Ovary (tissue), 9 donors: ENCODE measurements around the gene RDH12. TPM values are rescaled to one million over a fixed set of nuclear protein-coding genes. Genes with fewer than 3 reads are reported as not detected.

Source experiments
- DNase-seq, 5 donors: peaks; one replicate each; pipeline ENCODE4 v3.0.0-alpha.2; 2019 to 2020
- H3K27ac ChIP-seq, 2 donors: fragments of 200-600 bp; one replicate each; pipeline versions ENCODE4 v1.5.1 to v1.8.0; 2019 to 2022
- H3K27me3 ChIP-seq: fragments of 200-600 bp; one replicate; pipeline ENCODE4 v1.8.0; 2022
- H3K36me3 ChIP-seq: fragments of 200-600 bp; sonication (generic); one replicate; pipeline ENCODE4 v1.5.1; 2019
- H3K4me1 ChIP-seq: one replicate; pipeline ENCODE4 v1.8.1; 2013; ENCODE audit warnings: mild to moderate bottlenecking, moderate library complexity; ENCODE audit not compliant: insufficient read depth
- H3K4me3 ChIP-seq: fragments of 200-600 bp; sonication (generic); one replicate; pipeline ENCODE4 v1.5.1; 2017
- H3K9me3 ChIP-seq, 2 donors: fragments of 200-600 bp in 1 of 2; sonication (generic) in 1 of 2; one replicate each; pipeline versions ENCODE4 v1.5.1 to v1.8.1; 2013 to 2019; ENCODE audit warnings: mild to moderate bottlenecking in 1 of 2, moderate library complexity in 1 of 2
- EP300 ChIP-seq: sonication (generic); formaldehyde crosslinking; IDR thresholded peaks from one replicate; pipeline ENCODE4 v1.6.1; 2017; ENCODE audit warnings: antibody characterized with exemption
- POLR2A ChIP-seq: fragments of 450-650 bp; IDR thresholded peaks from one replicate; pipeline ENCODE4 v1.6.1; 2017; ENCODE audit warnings: antibody characterized with exemption, mild to moderate bottlenecking, moderate library complexity
- WGBS, 3 donors: extraction: QIAGEN DNeasy Blood & Tissue Kit in 1 of 3; methylation state at CpG; one replicate each; pipeline versions ENCODE4 v1.1.5 to v1.1.7; 2013 to 2017; 5-methylcytosine and 5-hydroxymethylcytosine counted together
- intact Hi-C, 4 donors: fragments of 100-400 bp; cut with DNase I; formaldehyde crosslinking; loops; one replicate each; pipeline versions ENCODE4 v1.11.0 to v1.15.1; 2022 to 2023
- polyA plus RNA-seq, 2 donors: library from polyadenylated mRNA; stranded (reverse); fragments of 200-250 nt in 1 of 2; fragments of 350-450 nt in 1 of 2; fragmentation: Illumina TruSeq in 1 of 2; extraction: RNeasy Lipid Tissue Mini Kit (QIAGEN cat#74804) in 1 of 2; gene quantifications; one replicate each; pipeline ENCODE4 v1.2.3, GENCODE V29; 2013 to 2014
- total RNA-seq, 7 donors: library from RNA; depleted of rRNA in 2 of 7; stranded (reverse); fragments of >200 nt in 2 of 7; fragmentation: NEBNext Ultra II Directional in 3 of 7; extraction: Animal tissue kit (Norgen Biotek cat#: 25700) in 3 of 7; gene quantifications; one replicate each; pipeline versions ENCODE4 v1.1.0 to v1.2.4, GENCODE V29; 2016 to 2023
- TF ChIP-seq, protein P1 (sequence below), 3 donors: fragments of 450-650 bp in 2 of 3; fragments of 200-600 bp in 1 of 3; IDR thresholded peaks; one replicate each; pipeline versions ENCODE4 v1.5.1 to v1.8.0; 2016 to 2022; ENCODE audit warnings: antibody characterized with exemption in 3 of 3, mild to moderate bottlenecking in 1 of 3
- donor health status: DM: no; HTN: no; CAD: no; lungs with moderate emphysema.
- donor health status: DM: no; HTN: no; CAD: no.
- donor health status: Bipolar disorder and iron deficiency.
- donor health status: DM: yes; HTN: yes; CAD: no.
- donor health status: DM: no; HTN: no; CAD: no.
- donor health status: DM: yes; HTN: yes; CAD: no.

The RDH12 gene
- total and polyA plus RNA-seq, 9 donors: 0.10 to 0.30 TPM; not detected in 7

DNA sequence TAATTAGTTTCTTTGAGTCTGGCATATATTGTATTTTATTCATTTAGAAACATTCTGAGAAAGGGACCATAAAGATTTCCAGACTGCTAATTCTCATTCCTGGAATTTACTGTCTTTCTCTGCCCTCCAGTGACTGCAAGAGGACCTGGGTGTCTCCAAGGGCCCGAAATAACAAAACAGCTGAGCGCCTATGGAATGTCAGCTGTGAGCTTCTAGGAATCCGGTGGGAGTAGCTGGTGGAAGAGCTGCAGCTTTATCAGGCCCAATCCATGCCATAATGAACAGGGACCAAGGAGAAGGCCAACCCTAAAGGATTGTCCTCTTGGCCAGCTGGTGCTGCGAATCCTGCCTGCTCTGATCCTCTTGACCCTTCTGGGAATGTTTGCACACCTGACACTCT lies 31.9 kb downstream of the RDH12 start:
- Histone ChIP-seq H3K27ac (no peak overlapping the region), H3K36me3 (no peaks in the 10 kb centered on the region), H3K9me3 (no peaks in the 10 kb centered on the region), H3K4me1 (peaks cover 2% of the 10 kb centered on the region), H3K4me3 (no peak overlapping the region), H3K27me3 (no peaks in the 10 kb centered on the region)
- intact Hi-C loops: no loop called here
- 53 to 63% (median 55%) methylated on average over 4 of the region's 4 CpGs for WGBS, 3 donors
- no peak for DNase-seq
- TF ChIP-seq EP300: no peak
- TF ChIP-seq, protein P1, sequence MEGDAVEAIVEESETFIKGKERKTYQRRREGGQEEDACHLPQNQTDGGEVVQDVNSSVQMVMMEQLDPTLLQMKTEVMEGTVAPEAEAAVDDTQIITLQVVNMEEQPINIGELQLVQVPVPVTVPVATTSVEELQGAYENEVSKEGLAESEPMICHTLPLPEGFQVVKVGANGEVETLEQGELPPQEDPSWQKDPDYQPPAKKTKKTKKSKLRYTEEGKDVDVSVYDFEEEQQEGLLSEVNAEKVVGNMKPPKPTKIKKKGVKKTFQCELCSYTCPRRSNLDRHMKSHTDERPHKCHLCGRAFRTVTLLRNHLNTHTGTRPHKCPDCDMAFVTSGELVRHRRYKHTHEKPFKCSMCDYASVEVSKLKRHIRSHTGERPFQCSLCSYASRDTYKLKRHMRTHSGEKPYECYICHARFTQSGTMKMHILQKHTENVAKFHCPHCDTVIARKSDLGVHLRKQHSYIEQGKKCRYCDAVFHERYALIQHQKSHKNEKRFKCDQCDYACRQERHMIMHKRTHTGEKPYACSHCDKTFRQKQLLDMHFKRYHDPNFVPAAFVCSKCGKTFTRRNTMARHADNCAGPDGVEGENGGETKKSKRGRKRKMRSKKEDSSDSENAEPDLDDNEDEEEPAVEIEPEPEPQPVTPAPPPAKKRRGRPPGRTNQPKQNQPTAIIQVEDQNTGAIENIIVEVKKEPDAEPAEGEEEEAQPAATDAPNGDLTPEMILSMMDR (IDR thresholded peaks at IDR 0.05): no peak
- no peak for TF ChIP-seq POLR2A

DNA sequence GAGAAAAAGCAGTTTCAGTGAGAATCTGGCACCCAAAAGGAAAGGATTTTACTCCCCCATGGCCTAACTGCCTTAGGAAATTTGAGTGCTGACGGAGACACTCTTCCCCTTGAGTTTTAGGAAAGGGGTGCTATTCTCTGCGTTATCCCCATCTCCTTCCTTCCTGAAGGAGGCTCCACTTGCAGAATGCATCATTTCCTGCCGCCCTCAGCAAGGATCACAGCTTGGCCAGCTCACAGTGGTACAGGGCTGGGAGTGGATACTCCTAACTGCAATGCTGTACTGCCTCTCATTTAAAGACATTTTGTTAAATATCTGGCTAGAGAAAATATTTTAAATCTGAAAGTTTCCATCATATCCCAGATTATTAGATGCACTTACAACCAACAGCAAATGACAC lies 33.0 kb downstream of the RDH12 start:
- no peak for DNase-seq
- intact Hi-C loops: no loop called here
- no peaks in the 10 kb centered on the region for H3K9me3 ChIP-seq
- no peak overlapping the region for H3K27ac ChIP-seq
- whole genome bisulfite sequencing, 3 donors: 47 to 64% (median 60%) methylated on average over 3 of the region's 3 CpGs
- H3K36me3 ChIP-seq: no peaks in the 10 kb centered on the region
- H3K27me3 ChIP-seq: no peaks in the 10 kb centered on the region
- TF ChIP-seq POLR2A (no peak), EP300 (no peak)
- TF ChIP-seq, protein P1 (IDR thresholded peaks at IDR 0.05): no peak
- no peaks in the 10 kb centered on the region for H3K4me1 ChIP-seq
- no peak overlapping the region for H3K4me3 ChIP-seq

DNA sequence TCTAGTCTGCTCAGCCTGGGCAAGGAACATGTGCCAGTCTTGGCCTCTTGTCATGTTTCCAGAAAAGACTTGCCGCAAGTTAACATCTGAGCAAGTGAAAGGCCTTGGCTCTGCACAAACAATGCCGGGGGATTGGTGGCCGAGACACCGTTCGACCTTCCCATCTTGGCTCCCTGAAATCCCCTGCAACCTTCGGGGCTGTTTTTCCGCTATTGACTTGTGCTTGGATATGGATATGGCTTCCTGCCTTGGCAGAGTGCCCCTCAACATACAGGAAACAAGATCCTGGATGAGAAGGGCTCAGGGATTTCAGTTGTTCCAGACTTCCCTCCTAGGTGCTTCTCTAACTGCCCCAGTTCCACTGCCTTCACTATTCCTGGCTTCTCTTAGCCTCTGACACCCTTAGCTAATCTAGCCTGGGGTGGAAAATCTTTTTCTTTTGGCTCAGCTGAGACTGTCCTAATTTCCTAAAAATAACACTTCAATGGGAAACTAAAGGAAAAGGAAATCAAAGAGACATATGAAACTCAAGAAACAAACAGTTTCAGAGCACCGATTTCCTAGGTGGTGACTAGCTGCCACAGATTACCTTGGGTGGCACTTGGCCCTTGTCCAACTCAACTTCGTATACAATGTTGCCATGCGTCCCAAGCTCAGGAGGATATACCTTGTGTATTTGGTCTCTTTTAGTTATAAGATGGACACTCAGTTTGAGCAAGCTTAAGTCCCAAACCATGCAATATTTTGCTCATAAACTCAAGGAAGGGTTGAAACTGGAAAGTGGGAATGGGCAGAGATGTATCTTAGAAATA lies 33.9 kb downstream of the RDH12 start:
- DNase-seq: no peak
- WGBS, 3 donors: 83 to 86% (median 86%) methylated on average over 10 of the region's 10 CpGs
- intact Hi-C loops: no loop called here
- Histone ChIP-seq H3K27me3 (no peaks in the 10 kb centered on the region), H3K36me3 (no peaks in the 10 kb centered on the region), H3K4me1 (no peaks in the 10 kb centered on the region), H3K4me3 (no peak overlapping the region), H3K9me3 (no peaks in the 10 kb centered on the region), H3K27ac (no peak overlapping the region)
- TF ChIP-seq EP300: no peak
- TF ChIP-seq, protein P1 (IDR thresholded peaks at IDR 0.05): no peak
- TF ChIP-seq POLR2A: no peak

DNA sequence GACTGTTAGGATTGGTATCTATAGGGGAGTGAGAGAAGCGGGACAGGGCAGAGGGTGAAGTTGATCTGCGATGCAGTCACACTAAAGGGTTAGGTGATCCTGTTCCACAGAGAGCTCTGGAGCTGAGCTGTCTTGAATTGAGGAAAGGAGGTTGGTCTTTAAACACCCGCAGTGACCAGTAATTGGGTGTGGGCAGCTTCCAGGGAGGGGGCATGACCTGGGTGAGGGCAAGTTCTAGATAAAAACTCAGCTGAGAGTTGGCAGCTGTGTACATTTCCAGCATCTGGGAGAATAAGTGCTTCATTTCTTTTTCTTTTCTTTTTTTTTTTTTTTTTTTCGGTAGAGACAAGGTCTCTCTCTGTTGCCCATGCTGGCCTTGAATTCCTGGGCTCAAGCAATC lies 35.1 kb downstream of the RDH12 start:
- Histone ChIP-seq H3K4me1 (no peaks in the 10 kb centered on the region), H3K9me3 (no peaks in the 10 kb centered on the region), H3K4me3 (no peak overlapping the region), H3K27ac (no peak overlapping the region), H3K36me3 (no peaks in the 10 kb centered on the region), H3K27me3 (no peaks in the 10 kb centered on the region)
- intact Hi-C loops: no loop called here
- no peak for TF ChIP-seq EP300
- TF ChIP-seq, protein P1 (IDR thresholded peaks at IDR 0.05): no peak
- no peak for TF ChIP-seq POLR2A
- DNase-seq: no peak
- 64 to 75% (median 67%) methylated on average over 4 of the region's 4 CpGs for WGBS, 3 donors
